MCF 10A (cell line): Measurements from ENCODE around the gene CAMSAP2. TPM values are rescaled to one million over a fixed set of nuclear protein-coding genes. Genes with fewer than 3 reads are reported as not detected.

ENCODE experiments used
- BruUV-seq: library from RNA; stranded (reverse); fragments of 400-500 nt; replicated peaks from 2 replicates; lab custom pipeline; 2021; lab: Mats Ljungman, UMichigan
- CTCF ChIA-PET: fragments of 300-600 bp; sonication (Branson Sonifier 250); formaldehyde crosslinking; extraction: SDS; loops from one replicate; lab custom pipeline; 2021; ENCODE audit warnings: antibody characterized with exemption, inconsistent platforms; lab: Yijun Ruan, JAX
- POLR2A ChIA-PET: fragments of 300-600, 350-650 bp; sonication (Branson Sonifier 250); formaldehyde crosslinking; extraction: SDS; loops from one replicate; lab custom pipeline; 2020; ENCODE audit warnings: antibody characterized with exemption, inconsistent platforms; lab: Yijun Ruan, JAX
- DNase-seq: peaks from one replicate; pipeline ENCODE4 v3.0.0-alpha.2; 2018; ENCODE audit not compliant: unreplicated experiment
- H3K27ac Mint-ChIP-seq: one replicate; pipeline ENCODE4 v1.8.0; 2022; ENCODE audit warnings: mild to moderate bottlenecking, low read depth, mixed read lengths; ENCODE audit not compliant: unreplicated experiment
- H3K27me3 Mint-ChIP-seq: one replicate; pipeline ENCODE4 v1.8.0; 2022; ENCODE audit warnings: mixed read lengths; ENCODE audit not compliant: insufficient read depth, unreplicated experiment
- H3K36me3 Mint-ChIP-seq: one replicate; pipeline ENCODE4 v1.8.0; 2022; ENCODE audit warnings: mild to moderate bottlenecking, moderate library complexity, mixed read lengths; ENCODE audit not compliant: insufficient read depth, unreplicated experiment
- H3K4me1 Mint-ChIP-seq: one replicate; pipeline ENCODE4 v1.8.0; 2022; ENCODE audit warnings: mixed read lengths; ENCODE audit not compliant: insufficient read depth, unreplicated experiment
- H3K4me3 Mint-ChIP-seq: one replicate; pipeline ENCODE4 v1.8.0; 2022; ENCODE audit warnings: mild to moderate bottlenecking, moderate library complexity, mixed read lengths; ENCODE audit not compliant: unreplicated experiment
- H3K9me3 Mint-ChIP-seq: one replicate; pipeline ENCODE4 v1.8.0; 2022; ENCODE audit warnings: mixed read lengths; ENCODE audit not compliant: unreplicated experiment
- intact Hi-C: fragments of 100-400 bp; cut with micrococcal nuclease; formaldehyde crosslinking; loops from 2 replicates; pipeline ENCODE4 v1.14.1; 2022
- total RNA-seq: library from RNA; stranded (reverse); gene quantifications from 2 replicates; pipeline ENCODE4 v1.2.3, GENCODE V29; 2022
- TF ChIP-seq, protein P1 (sequence below): fragments of 200-600 bp; IDR thresholded peaks from one replicate; pipeline ENCODE4 v1.8.0; 2022; ENCODE audit warnings: antibody characterized with exemption, mild to moderate bottlenecking; ENCODE audit not compliant: unreplicated experiment

CAMSAP2 gene
- total RNA-seq, 1 experiment from 2014 or later, result 209 TPM

GRCh38 chr1:200694738-200695137, 44.0 kb upstream of the CAMSAP2 start:
- Mint-ChIP-seq H3K4me3 (no peak overlapping the region), H3K4me1 (peaks cover 7% of the 10 kb centered on the region), H3K27me3 (no peaks in the 10 kb centered on the region), H3K27ac (no peak overlapping the region), H3K9me3 (no peaks in the 10 kb centered on the region), H3K36me3 (peaks cover 11% of the 10 kb centered on the region)
- ChIA-PET POLR2A (interaction anchor here (0.5 to 2.4 kb wide), 5 partner anchors 10 to 327 kb away, joined by 3 to 9 read pairs (median 4); no protein-coding TSS in a partner anchor), CTCF (no interaction called here)
- TF ChIP-seq, protein P1, sequence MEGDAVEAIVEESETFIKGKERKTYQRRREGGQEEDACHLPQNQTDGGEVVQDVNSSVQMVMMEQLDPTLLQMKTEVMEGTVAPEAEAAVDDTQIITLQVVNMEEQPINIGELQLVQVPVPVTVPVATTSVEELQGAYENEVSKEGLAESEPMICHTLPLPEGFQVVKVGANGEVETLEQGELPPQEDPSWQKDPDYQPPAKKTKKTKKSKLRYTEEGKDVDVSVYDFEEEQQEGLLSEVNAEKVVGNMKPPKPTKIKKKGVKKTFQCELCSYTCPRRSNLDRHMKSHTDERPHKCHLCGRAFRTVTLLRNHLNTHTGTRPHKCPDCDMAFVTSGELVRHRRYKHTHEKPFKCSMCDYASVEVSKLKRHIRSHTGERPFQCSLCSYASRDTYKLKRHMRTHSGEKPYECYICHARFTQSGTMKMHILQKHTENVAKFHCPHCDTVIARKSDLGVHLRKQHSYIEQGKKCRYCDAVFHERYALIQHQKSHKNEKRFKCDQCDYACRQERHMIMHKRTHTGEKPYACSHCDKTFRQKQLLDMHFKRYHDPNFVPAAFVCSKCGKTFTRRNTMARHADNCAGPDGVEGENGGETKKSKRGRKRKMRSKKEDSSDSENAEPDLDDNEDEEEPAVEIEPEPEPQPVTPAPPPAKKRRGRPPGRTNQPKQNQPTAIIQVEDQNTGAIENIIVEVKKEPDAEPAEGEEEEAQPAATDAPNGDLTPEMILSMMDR, result no peak
- no TSS peak for BruUV-seq
- DNase-seq, result no peak
- intact Hi-C loops, result no loop called here

DNA sequence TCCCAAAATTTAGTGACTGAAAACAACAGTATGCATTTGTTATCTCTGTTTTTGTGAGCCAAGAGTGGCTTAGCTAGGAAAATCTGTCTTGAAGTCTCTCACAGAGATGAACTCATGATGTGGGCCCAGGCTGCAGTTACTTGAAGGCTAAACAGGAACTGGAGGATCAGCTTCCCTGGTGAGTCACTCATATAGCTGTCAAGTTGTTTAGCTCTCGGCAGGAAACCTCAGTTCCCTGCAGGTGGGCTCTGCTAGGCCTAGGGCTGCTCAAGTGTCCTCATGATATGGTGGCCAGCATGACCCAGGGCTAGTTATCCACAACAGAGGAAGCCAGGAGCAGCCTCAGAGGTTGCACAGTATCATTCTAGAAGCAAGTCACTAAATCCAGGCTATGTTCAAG, 38.8 kb upstream of the CAMSAP2 start:
- BruUV-seq, result no TSS peak
- CTCF ChIA-PET, result interaction anchor here (1.6 kb wide), 1 partner anchor 10 kb away, joined by 6 read pairs; no protein-coding TSS in a partner anchor
- peaks cover 6% of the 10 kb centered on the region for H3K36me3 Mint-ChIP-seq
- intact Hi-C loops, result no loop called here
- POLR2A ChIA-PET, result interaction anchor here (0.6 to 1.8 kb wide), 3 partner anchors 11 to 23 kb away, joined by 3 to 4 read pairs (median 4); no protein-coding TSS in a partner anchor
- H3K4me1 Mint-ChIP-seq, result no peaks in the 10 kb centered on the region
- TF ChIP-seq, protein P1, result no peak
- no peak for DNase-seq
- H3K27ac Mint-ChIP-seq, result no peak overlapping the region
- H3K27me3 Mint-ChIP-seq, result no peaks in the 10 kb centered on the region
- no peaks in the 10 kb centered on the region for H3K9me3 Mint-ChIP-seq
- H3K4me3 Mint-ChIP-seq, result no peak overlapping the region

DNA sequence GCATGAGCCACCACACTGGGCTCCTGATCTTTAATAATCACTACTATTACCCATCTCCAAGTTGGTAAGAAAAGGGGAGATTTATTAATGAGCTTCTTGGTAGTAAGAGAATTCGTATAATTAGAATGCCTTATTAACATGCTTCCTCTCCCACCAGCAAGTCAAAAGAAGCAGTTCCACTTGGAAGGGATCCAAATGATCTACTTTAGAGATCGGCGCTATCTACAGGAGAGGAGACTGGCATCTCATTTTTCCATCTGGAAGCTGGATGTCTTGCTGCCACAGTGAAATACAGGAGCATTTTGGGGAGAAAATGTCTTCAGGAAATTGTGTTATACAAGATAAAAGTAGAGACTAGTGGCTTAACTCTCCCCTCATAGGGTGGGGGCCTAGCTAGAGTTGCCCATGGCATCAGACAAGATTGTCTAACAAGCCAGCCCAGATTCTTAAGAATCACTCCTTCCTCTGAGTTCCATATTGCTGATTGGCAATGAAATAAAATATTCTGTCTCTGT, 33.6 kb upstream of the CAMSAP2 start:
- Mint-ChIP-seq H3K4me3 (no peak overlapping the region), H3K27ac (no peak overlapping the region), H3K27me3 (no peaks in the 10 kb centered on the region), H3K36me3 (no peaks in the 10 kb centered on the region), H3K4me1 (peaks cover under 1% of the 10 kb centered on the region), H3K9me3 (no peaks in the 10 kb centered on the region)
- intact Hi-C loops, result no loop called here
- no TSS peak for BruUV-seq
- POLR2A ChIA-PET, result interaction anchor here (0.6 kb wide), 1 partner anchor 22 kb away, joined by 3 read pairs; no protein-coding TSS in a partner anchor
- DNase-seq, result no peak
- TF ChIP-seq, protein P1, result no peak
- CTCF ChIA-PET, result no interaction called here

DNA sequence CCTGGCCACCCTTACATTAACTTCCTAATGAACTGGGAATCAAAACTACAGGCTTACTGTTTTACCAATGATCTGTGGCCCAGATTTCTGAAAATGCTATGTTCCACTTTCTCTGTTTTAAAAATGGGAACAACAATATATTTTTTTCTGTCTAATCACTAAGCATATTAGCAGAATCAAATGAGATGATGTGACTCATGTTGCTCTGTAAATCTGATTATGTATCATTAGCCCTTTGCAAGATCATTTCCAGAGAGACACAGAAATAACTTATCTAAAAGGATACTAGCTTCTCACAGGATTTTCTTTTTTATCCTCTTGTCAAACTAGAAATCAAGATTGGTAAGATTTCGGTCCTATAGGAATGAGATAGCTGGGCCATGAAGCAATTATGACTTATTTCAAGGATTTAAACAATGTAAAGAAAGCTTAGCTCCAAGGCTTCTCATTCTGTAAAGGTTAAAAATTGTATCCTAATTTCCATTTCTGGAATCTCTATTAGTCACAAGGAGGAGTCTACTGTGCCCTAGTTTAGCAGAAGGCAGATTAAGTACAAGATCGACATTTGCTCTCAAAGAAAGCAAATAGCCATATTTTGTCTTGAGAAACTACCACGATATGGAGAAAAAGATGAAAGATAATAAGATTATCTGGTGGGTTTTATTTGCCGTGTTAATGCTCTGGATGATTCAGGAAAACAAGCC, 32.4 kb upstream of the CAMSAP2 start:
- ChIA-PET CTCF (interaction anchor here (0.7 to 0.9 kb wide), 2 partner anchors 9 to 36 kb away, joined by 3 to 5 read pairs; partner anchors contain the start of gene DDX59), POLR2A (interaction anchor here (0.6 to 0.9 kb wide), 2 partner anchors 36 to 751 kb away, joined by 4 to 5 read pairs; partner anchors contain the start of gene DDX59)
- intact Hi-C loops, result no loop called here
- BruUV-seq, result no TSS peak
- no peak overlapping the region for H3K4me3 Mint-ChIP-seq
- TF ChIP-seq, protein P1, result no peak
- H3K36me3 Mint-ChIP-seq, result no peaks in the 10 kb centered on the region
- H3K4me1 Mint-ChIP-seq, result peaks cover 5% of the 10 kb centered on the region
- no peak overlapping the region for H3K27ac Mint-ChIP-seq
- no peak for DNase-seq
- no peaks in the 10 kb centered on the region for H3K9me3 Mint-ChIP-seq
- no peaks in the 10 kb centered on the region for H3K27me3 Mint-ChIP-seq
